GM12872 (cell line): ENCODE measurements around the gene STK38L.
A peak's percentile ranks its signal among the peaks of the same experiment; 100 is the strongest.

Source experiments
- TF ChIP-seq, protein P1 (sequence below): IDR thresholded peaks from 3 replicates; pipeline ENCODE4 v1.5.1; 2011; ENCODE audit warnings: low read depth, mild to moderate bottlenecking, low read length, moderate library complexity; ENCODE audit not compliant: insufficient read depth

The STK38L gene

DNA sequence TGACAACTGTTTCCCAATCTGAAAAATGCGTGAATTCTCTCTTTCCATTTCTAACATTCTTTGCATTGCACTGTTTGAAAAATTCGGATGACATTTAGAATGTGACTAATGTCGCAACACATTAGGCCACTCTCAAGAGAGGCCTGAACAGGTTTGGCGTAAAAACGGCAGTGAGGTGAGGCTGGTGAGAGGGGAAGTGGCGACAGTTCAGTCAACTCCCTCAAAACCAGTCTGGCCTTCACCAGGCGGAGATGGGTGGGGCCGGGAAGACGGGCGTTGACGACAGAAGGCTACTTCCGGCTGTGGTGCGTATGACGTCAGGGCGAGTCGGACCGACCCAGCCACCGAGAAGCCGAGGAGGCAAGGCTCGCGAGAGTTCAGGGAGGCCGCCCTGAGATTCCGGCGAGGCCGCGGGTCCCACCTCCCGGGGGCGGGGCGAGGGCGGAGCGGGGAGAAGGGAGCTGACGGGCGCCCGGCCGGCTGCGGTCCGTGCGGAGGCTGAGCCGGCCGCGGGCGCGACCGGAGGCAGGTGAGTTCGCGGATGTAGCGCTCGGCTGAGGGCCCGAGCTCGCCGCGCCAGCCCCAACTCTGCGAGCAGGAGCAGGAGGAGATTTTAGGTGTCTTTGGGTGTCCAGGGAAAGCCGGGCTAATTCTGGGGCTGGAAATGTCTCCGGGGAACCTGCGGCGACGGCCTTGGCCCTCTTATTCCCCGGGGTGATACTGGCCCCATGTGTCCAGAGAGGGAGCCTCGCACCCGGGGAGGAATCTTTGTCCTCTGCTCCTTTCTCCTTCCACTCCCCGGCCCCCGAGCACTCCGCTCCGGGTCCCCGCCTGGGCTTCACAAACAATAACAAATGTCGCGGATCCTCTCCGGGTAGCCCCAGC lies at the start of gene STK38L:
STK38L (plus strand) TSS at position 483 of the 885 bp plus-strand sequence. CDS start 53,435 bp downstream, outside the sequence.
- TF ChIP-seq, protein P1, sequence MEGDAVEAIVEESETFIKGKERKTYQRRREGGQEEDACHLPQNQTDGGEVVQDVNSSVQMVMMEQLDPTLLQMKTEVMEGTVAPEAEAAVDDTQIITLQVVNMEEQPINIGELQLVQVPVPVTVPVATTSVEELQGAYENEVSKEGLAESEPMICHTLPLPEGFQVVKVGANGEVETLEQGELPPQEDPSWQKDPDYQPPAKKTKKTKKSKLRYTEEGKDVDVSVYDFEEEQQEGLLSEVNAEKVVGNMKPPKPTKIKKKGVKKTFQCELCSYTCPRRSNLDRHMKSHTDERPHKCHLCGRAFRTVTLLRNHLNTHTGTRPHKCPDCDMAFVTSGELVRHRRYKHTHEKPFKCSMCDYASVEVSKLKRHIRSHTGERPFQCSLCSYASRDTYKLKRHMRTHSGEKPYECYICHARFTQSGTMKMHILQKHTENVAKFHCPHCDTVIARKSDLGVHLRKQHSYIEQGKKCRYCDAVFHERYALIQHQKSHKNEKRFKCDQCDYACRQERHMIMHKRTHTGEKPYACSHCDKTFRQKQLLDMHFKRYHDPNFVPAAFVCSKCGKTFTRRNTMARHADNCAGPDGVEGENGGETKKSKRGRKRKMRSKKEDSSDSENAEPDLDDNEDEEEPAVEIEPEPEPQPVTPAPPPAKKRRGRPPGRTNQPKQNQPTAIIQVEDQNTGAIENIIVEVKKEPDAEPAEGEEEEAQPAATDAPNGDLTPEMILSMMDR = peak; percentile 45; the same call in 2 of the 3 replicates

GRCh38 chr12:27194644-27195043 lies 49.4 kb upstream of the STK38L start:
- TF ChIP-seq, protein P1 = no peak

DNA sequence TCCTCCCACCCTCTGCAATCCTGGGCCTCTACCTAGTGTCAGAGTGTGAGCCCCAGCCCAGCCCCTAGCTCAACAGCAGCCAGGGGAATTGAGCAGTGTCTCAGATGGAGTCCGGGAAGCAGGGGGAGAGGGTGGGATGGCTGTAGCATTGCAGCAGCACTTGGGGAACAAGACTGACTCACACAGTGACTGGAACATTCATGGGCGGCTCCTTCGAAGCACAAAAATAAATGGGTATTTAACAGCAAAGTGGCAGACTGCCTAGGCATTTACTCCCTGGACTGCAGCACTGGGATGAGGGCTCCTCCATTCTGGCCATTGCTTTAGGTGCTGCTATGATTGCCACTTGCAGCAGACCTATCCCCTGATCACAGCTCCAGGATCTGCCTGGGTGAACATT lies 46.0 kb upstream of the STK38L start:
- TF ChIP-seq, protein P1 = no peak

GRCh38 chr12:27199638-27200300 lies 44.3 kb upstream of the STK38L start:
- TF ChIP-seq, protein P1 = no peak

- TF ChIP-seq, protein P1 = no peak
Observed at GRCh38 chr12:27201169-27201568, 42.9 kb upstream of the STK38L start.

GRCh38 chr12:27206801-27207502 lies 37.1 kb upstream of the STK38L start:
- TF ChIP-seq, protein P1 = no peak

DNA sequence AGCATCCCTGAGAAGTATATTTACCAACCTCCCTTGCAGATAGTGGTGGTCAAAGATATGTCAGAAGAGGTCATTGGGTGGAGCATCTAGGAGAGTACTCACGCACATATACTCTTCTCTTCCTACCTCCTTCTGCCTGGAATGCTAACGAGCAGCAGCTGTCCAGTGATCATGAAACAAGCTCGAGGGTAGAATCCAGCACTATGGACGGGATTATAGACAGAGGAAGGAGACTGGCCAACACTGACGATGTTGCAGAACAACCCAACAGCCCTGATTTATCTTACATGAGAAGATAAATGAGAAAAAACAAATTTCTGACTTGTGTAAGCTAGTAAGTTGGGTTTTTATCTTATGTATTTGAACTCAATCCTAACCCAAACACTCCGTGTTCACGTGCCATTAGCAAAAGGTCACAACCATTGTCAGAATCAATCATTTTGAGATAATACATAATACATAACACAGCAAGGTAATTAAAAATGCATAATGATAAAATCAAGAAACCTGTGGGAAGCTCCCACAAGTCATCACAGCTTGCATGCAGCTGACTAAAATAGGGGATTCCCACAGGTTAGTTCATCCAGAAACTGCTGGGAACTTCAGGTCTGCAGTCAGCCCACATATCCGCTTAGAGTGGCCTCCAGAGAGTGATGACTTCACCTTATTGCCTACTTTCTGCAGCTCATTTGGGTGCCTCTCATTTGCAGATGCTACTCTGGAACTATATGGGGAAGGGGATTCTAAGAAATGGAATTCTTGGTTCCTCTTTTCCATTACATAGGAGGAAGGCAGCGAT lies 36.3 kb upstream of the STK38L start:
- TF ChIP-seq, protein P1 = no peak
